H1 (cell line): ENCODE results near the gene ZNF805. TPM values are rescaled to one million over a fixed set of nuclear protein-coding genes. Genes with fewer than 3 reads are reported as not detected.

Experiments
- RNF2 ChIP-seq: fragments of 200-900, 300-1000 bp; sonication (generic); IDR thresholded peaks from 2 replicates; pipeline ENCODE4 v1.7.1; 2016; ENCODE audit warnings: borderline replicate concordance, low read depth, mild to moderate bottlenecking, antibody characterized with exemption, low read length; ENCODE audit not compliant: poor library complexity, severe bottlenecking; ENCODE audit errors: missing control alignments
- polyA plus RNA-seq, 7 experiments: library from polyadenylated mRNA; depleted of rRNA in 3 of 7; stranded (reverse) in 5 of 7; unstranded in 2 of 7; fragments of >200 nt in 5 of 7; fragments of 200-250 nt in 2 of 7; gene quantifications; 1 replicate in 5 of 7; 2 replicates in 1 of 7; 4 replicates in 1 of 7; pipeline versions ENCODE4 v1.2.1 to v1.2.3, GENCODE V29; 2011 to 2013; ENCODE audit warnings: missing spikeins in 2 of 7, mixed read lengths in 2 of 7
- total RNA-seq: library from RNA; stranded (reverse); fragmentation: NEBNext Ultra II Directional; extraction: Animal tissue kit (Norgen Biotek cat#: 25700); gene quantifications from 2 replicates; pipeline ENCODE4 v1.2.1, GENCODE V29; 2021

The ZNF805 gene
- total and polyA plus RNA-seq, 2 of the 8 experiments (the other 6 are each of a cell fraction or from before 2014, with no cell fraction given), result 2.3 to 14.8 TPM

- no peak for TF ChIP-seq RNF2
Observed at GRCh38 chr19:57212109-57212508, 28.3 kb upstream of the ZNF805 start (continued).
